ENCODE data around the gene KCNQ5.

Gene KCNQ5

GRCh38 chr6:72787391-72788031, 165.6 kb downstream of the KCNQ5 start:
- Histone ChIP-seq H3K4me3 (no peak overlapping the region), H3K4me2 (0 out of 22 replicates have a peak overlapping the region, but pooled peaks of 1 of the 11 experiments have one; percentile 5), H3K27ac (no peak overlapping the region), H4K20me1 (peaks cover 0 to 44% (median 0%) of the 10 kb centered on the region in 11 experiments; a peak in 6 of 22 replicates), H3K27me3 (no peaks in the 10 kb centered on the region), H3K36me3 (peaks cover 0 to 26% (median 12%) of the 10 kb centered on the region in 11 experiments; a peak in 8 of 22 replicates), H3K9ac (no peak overlapping the region), H3K9me3 (replicated peaks in 1 of 11) (no peaks in the 10 kb centered on the region; a peak in 1 of 22 replicates), H3K4me1 (peaks cover 6 to 15% (median 11%) of the 10 kb centered on the region in 10 experiments; a peak in 19 of 20 replicates)
- TF ChIP-seq Cebpa-rat (IDR thresholded peaks at IDR 0.05) = no peak

GRCh38 chr6:72788188-72788587, 166.3 kb downstream of the KCNQ5 start:
- TF ChIP-seq Cebpa-rat (IDR thresholded peaks at IDR 0.05) = no peak
- peaks cover 0 to 44% (median 0%) of the 10 kb centered on the region in 11 experiments; a peak in 6 of 22 replicates for H4K20me1 ChIP-seq
- H3K4me1 ChIP-seq = peaks cover 6 to 15% (median 11%) of the 10 kb centered on the region in 10 experiments; a peak in 19 of 20 replicates
- no peaks in the 10 kb centered on the region for H3K27me3 ChIP-seq
- H3K36me3 ChIP-seq = peaks cover 0 to 25% (median 12%) of the 10 kb centered on the region in 11 experiments; a peak in 8 of 22 replicates
- no peak overlapping the region for H3K9ac ChIP-seq
- no peak overlapping the region for H3K4me3 ChIP-seq
- no peak overlapping the region for H3K27ac ChIP-seq
- no peaks in the 10 kb centered on the region; a peak in 1 of 22 replicates for H3K9me3 ChIP-seq (replicated peaks in 1 of 11)
- H3K4me2 ChIP-seq = no peak overlapping the region

- Histone ChIP-seq H3K9me3 (replicated peaks in 1 of 11) (no peaks in the 10 kb centered on the region; a peak in 1 of 22 replicates), H3K27me3 (no peaks in the 10 kb centered on the region), H3K27ac (no peak overlapping the region), H4K20me1 (peaks cover 0 to 34% (median 0%) of the 10 kb centered on the region in 11 experiments; a peak in 5 of 22 replicates), H3K36me3 (peaks cover 0 to 17% (median 10%) of the 10 kb centered on the region in 11 experiments; a peak in 8 of 22 replicates), H3K4me3 (no peak overlapping the region), H3K9ac (no peak overlapping the region), H3K4me2 (no peak overlapping the region), H3K4me1 (peaks cover 6 to 15% (median 11%) of the 10 kb centered on the region in 10 experiments; a peak in 19 of 20 replicates)
- TF ChIP-seq Cebpa-rat (IDR thresholded peaks at IDR 0.05) = no peak
Measured at GRCh38 chr6:72789145-72789544, 167.3 kb downstream of the KCNQ5 start.

- TF ChIP-seq Cebpa-rat (IDR thresholded peaks at IDR 0.05) = no peak
- H3K4me3 ChIP-seq = no peak overlapping the region
- no peak overlapping the region for H3K4me2 ChIP-seq
Measured at GRCh38 chr6:72792692-72793091, 170.8 kb downstream of the KCNQ5 start.

GRCh38 chr6:72793641-72794395, 172.0 kb downstream of the KCNQ5 start:
- no peak for TF ChIP-seq Cebpa-rat (IDR thresholded peaks at IDR 0.05)
- Histone ChIP-seq H3K36me3 (peaks cover 0 to 17% (median 7%) of the 10 kb centered on the region in 11 experiments; a peak in 6 of 22 replicates), H3K9ac (no peak overlapping the region), H3K4me1 (peaks cover 6 to 15% (median 11%) of the 10 kb centered on the region in 10 experiments; a peak in 19 of 20 replicates), H3K27ac (no peak overlapping the region), H3K9me3 (replicated peaks in 1 of 11) (peaks cover 0 to 9% (median 5%) of the 10 kb centered on the region in 11 experiments; a peak in 6 of 22 replicates), H3K4me3 (no peak overlapping the region), H3K4me2 (no peak overlapping the region), H3K27me3 (no peaks in the 10 kb centered on the region), H4K20me1 (peaks cover 0 to 13% (median 0%) of the 10 kb centered on the region in 11 experiments; a peak in 4 of 22 replicates)

More at GRCh38 chr6:72792692-72793091, 170.8 kb downstream of the KCNQ5 start:
- Histone ChIP-seq H3K27me3 (no peaks in the 10 kb centered on the region), H4K20me1 (peaks cover 0 to 20% (median 0%) of the 10 kb centered on the region in 11 experiments; a peak in 5 of 22 replicates), H3K9ac (no peak overlapping the region), H3K9me3 (replicated peaks in 1 of 11) (peaks cover 0 to 3% (median 0%) of the 10 kb centered on the region in 11 experiments; a peak in 1 of 22 replicates), H3K4me1 (peaks cover 6 to 15% (median 11%) of the 10 kb centered on the region in 10 experiments; a peak in 19 of 20 replicates), H3K27ac (no peak overlapping the region), H3K36me3 (peaks cover 0 to 9% (median 3%) of the 10 kb centered on the region in 11 experiments; a peak in 6 of 22 replicates)

GRCh38 chr6:72798196-72798595, 176.3 kb downstream of the KCNQ5 start:
- H3K9ac ChIP-seq = no peak overlapping the region
- TF ChIP-seq Cebpa-rat (IDR thresholded peaks at IDR 0.05) = no peak
- H3K4me2 ChIP-seq = no peak overlapping the region
- peaks cover 0 to 7% (median 0%) of the 10 kb centered on the region in 11 experiments; a peak in 3 of 22 replicates for H4K20me1 ChIP-seq
- H3K36me3 ChIP-seq = peaks cover 0 to 17% (median 6%) of the 10 kb centered on the region in 11 experiments; a peak in 5 of 22 replicates
- H3K4me3 ChIP-seq = no peak overlapping the region
- peaks cover 0 to 13% (median 5%) of the 10 kb centered on the region in 11 experiments; a peak in 7 of 22 replicates for H3K9me3 ChIP-seq (replicated peaks in 1 of 11)
- no peaks in the 10 kb centered on the region for H3K27me3 ChIP-seq
- no peaks in the 10 kb centered on the region for H3K4me1 ChIP-seq
- no peak overlapping the region for H3K27ac ChIP-seq

- Histone ChIP-seq H3K4me2 (no peak overlapping the region), H3K9ac (no peak overlapping the region)
- no peak for TF ChIP-seq Cebpa-rat (IDR thresholded peaks at IDR 0.05)
Measured at GRCh38 chr6:72809746-72810379, 188.0 kb downstream of the KCNQ5 start.

GRCh38 chr6:72810571-72811280, 188.9 kb downstream of the KCNQ5 start:
- no peak overlapping the region for H3K27ac ChIP-seq
- H3K4me1 ChIP-seq = peaks cover 0 to 5% (median 0%) of the 10 kb centered on the region in 10 experiments; a peak in 2 of 20 replicates
- no peak for TF ChIP-seq Cebpa-rat (IDR thresholded peaks at IDR 0.05)
- no peak overlapping the region for H3K4me2 ChIP-seq
- H3K9ac ChIP-seq = no peak overlapping the region
- no peak overlapping the region for H3K4me3 ChIP-seq
- H4K20me1 ChIP-seq = peaks cover 0 to 15% (median 0%) of the 10 kb centered on the region in 11 experiments; a peak in 6 of 22 replicates
- H3K36me3 ChIP-seq = peaks cover 0 to 19% (median 6%) of the 10 kb centered on the region in 11 experiments; a peak in 7 of 22 replicates
- no peaks in the 10 kb centered on the region for H3K27me3 ChIP-seq
- peaks cover 0 to 11% (median 0%) of the 10 kb centered on the region in 11 experiments; a peak in 3 of 22 replicates for H3K9me3 ChIP-seq (replicated peaks in 1 of 11)

More at GRCh38 chr6:72809746-72810379, 188.0 kb downstream of the KCNQ5 start:
- H3K36me3 ChIP-seq = peaks cover 0 to 21% (median 7%) of the 10 kb centered on the region in 11 experiments; a peak in 7 of 22 replicates
- H3K27ac ChIP-seq = no peak overlapping the region
- peaks cover 0 to 11% (median 0%) of the 10 kb centered on the region in 11 experiments; a peak in 3 of 22 replicates for H3K9me3 ChIP-seq (replicated peaks in 1 of 11)
- no peak overlapping the region for H3K4me3 ChIP-seq
- H3K27me3 ChIP-seq = no peaks in the 10 kb centered on the region
- peaks cover 0 to 15% (median 0%) of the 10 kb centered on the region in 11 experiments; a peak in 6 of 22 replicates for H4K20me1 ChIP-seq
- peaks cover 0 to 5% (median 0%) of the 10 kb centered on the region in 10 experiments; a peak in 2 of 20 replicates for H3K4me1 ChIP-seq
